ENCODE data around the gene NDUFS7. TPM values are rescaled to one million over a fixed set of nuclear protein-coding genes. Genes with fewer than 3 reads are reported as not detected.
A peak's percentile ranks its signal among the peaks of the same experiment; 100 is the strongest.

The NDUFS7 gene
- total and polyA plus RNA-seq, 2 experiments from 2014 or later: 264 to 455 TPM

GRCh38 chr19:1428738-1429391 is 45.2 kb downstream of the NDUFS7 start:
- no peak for DNase-seq (ENCODE audit: low read depth in 1 of 2, low spot score in 1 of 2)
- peaks cover 26% of the 10 kb centered on the region for H3K36me3 ChIP-seq
- TF ChIP-seq, protein P1, sequence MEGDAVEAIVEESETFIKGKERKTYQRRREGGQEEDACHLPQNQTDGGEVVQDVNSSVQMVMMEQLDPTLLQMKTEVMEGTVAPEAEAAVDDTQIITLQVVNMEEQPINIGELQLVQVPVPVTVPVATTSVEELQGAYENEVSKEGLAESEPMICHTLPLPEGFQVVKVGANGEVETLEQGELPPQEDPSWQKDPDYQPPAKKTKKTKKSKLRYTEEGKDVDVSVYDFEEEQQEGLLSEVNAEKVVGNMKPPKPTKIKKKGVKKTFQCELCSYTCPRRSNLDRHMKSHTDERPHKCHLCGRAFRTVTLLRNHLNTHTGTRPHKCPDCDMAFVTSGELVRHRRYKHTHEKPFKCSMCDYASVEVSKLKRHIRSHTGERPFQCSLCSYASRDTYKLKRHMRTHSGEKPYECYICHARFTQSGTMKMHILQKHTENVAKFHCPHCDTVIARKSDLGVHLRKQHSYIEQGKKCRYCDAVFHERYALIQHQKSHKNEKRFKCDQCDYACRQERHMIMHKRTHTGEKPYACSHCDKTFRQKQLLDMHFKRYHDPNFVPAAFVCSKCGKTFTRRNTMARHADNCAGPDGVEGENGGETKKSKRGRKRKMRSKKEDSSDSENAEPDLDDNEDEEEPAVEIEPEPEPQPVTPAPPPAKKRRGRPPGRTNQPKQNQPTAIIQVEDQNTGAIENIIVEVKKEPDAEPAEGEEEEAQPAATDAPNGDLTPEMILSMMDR (IDR thresholded peaks at IDR 0.05; ENCODE audit: low read depth, low read length): no peak
- H3K27me3 ChIP-seq: no peaks in the 10 kb centered on the region
- no peak overlapping the region for H3K27ac ChIP-seq
- H3K4me3 ChIP-seq: no peak overlapping the region
- H3K9me3 ChIP-seq (ENCODE audit: low read depth): no peaks in the 10 kb centered on the region
- H3K4me1 ChIP-seq (ENCODE audit: low read depth): no peaks in the 10 kb centered on the region

GRCh38 chr19:1429750-1430149 is 46.0 kb downstream of the NDUFS7 start:
- Histone ChIP-seq H3K4me1 (ENCODE audit: low read depth) (no peaks in the 10 kb centered on the region), H3K4me3 (no peak overlapping the region), H3K9me3 (ENCODE audit: low read depth) (no peaks in the 10 kb centered on the region), H3K27ac (peak overlapping the region; percentile 13), H3K36me3 (peaks cover 24% of the 10 kb centered on the region), H3K27me3 (no peaks in the 10 kb centered on the region)
- TF ChIP-seq, protein P1 (IDR thresholded peaks at IDR 0.05; ENCODE audit: low read depth, low read length): no peak
- DNase-seq (ENCODE audit: low read depth in 1 of 2, low spot score in 1 of 2): peak in 1 of 2 donors; percentile 45

- Histone ChIP-seq H3K36me3 (peaks cover 24% of the 10 kb centered on the region), H3K27me3 (no peaks in the 10 kb centered on the region), H3K27ac (no peak overlapping the region), H3K4me3 (no peak overlapping the region), H3K9me3 (ENCODE audit: low read depth) (no peaks in the 10 kb centered on the region), H3K4me1 (ENCODE audit: low read depth) (no peaks in the 10 kb centered on the region)
- DNase-seq (ENCODE audit: low read depth in 1 of 2, low spot score in 1 of 2): no peak
- TF ChIP-seq, protein P1 (IDR thresholded peaks at IDR 0.05; ENCODE audit: low read depth, low read length): no peak
Observed at GRCh38 chr19:1430246-1430645, 46.5 kb downstream of the NDUFS7 start.

DNA sequence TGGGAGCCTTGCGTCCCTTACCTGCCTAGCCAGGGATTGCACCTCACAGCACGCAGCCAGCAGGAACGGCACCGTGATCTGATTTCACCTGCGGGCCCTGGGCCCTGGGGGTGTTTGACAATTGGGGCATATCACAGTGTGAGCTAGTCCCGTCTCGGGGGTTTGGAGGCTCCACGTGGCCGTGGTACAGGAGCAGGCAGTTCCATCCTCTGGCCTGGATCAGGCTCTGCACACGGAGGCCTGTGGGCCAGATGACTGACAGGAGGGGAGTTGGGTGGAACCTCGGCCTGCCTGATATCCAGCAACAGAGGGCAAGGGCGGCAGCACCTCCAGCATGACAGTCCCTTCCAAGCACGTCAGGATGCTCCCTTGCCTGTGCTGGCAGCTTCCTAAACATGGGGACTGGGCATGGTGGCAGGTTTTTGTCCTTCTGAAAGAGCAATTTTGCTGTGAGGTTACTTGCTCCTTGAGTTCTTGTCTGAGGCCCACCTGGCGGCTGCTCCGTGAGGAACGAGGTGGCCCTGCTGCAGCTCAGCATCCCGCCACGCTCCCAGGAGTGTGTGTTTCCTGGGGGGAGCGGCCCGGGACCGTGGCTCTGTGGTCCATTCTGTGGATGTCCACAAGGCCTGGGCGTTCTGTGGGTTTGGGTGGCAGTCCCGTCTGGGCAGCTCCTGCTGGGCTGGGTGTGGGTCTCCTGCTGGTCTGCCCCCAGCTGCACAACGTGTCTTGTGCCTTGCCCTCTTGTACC is 48.2 kb downstream of the NDUFS7 start:
- H3K4me3 ChIP-seq: no peak overlapping the region
- peaks cover 24% of the 10 kb centered on the region for H3K36me3 ChIP-seq
- no peak for DNase-seq (ENCODE audit: low read depth in 1 of 2, low spot score in 1 of 2)
- no peaks in the 10 kb centered on the region for H3K4me1 ChIP-seq (ENCODE audit: low read depth)
- no peaks in the 10 kb centered on the region for H3K27me3 ChIP-seq
- TF ChIP-seq, protein P1 (IDR thresholded peaks at IDR 0.05; ENCODE audit: low read depth, low read length): no peak
- H3K9me3 ChIP-seq (ENCODE audit: low read depth): no peaks in the 10 kb centered on the region
- H3K27ac ChIP-seq: no peak overlapping the region

DNA sequence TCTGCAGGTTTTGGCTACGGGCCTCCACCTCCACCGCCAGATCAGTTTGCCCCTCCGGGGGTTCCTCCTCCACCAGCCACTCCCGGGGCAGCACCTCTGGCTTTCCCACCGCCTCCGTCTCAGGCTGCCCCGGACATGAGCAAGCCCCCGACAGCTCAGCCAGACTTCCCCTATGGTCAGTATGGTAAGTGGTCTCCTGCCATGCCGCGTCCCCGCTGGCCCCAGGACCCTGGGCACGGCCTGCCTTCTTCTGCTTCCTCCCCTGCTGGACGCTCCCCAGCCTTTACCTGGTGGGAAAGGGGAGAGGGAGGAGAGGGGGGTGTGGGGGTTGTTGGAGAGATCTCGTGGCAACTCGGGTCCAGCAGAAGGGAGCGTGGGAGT is 48.8 kb downstream of the NDUFS7 start:
- Histone ChIP-seq H3K36me3 (peaks cover 24% of the 10 kb centered on the region), H3K27ac (no peak overlapping the region), H3K4me3 (no peak overlapping the region), H3K27me3 (no peaks in the 10 kb centered on the region), H3K9me3 (ENCODE audit: low read depth) (no peaks in the 10 kb centered on the region), H3K4me1 (ENCODE audit: low read depth) (no peaks in the 10 kb centered on the region)
- TF ChIP-seq, protein P1 (IDR thresholded peaks at IDR 0.05; ENCODE audit: low read depth, low read length): no peak
- no peak for DNase-seq (ENCODE audit: low read depth in 1 of 2, low spot score in 1 of 2)
